Activated CD8-positive, alpha-beta memory T cell treated with anti-CD3 and anti-CD28 coated beads, Interleukin-2, amount 50 U/mL, for 4 hours (primary cell): ENCODE measurements around the gene DNAL4.

Experiments used
- DNase-seq: peaks from one replicate; pipeline ENCODE4 v3.0.0-alpha.2; 2020

The DNAL4 gene

GRCh38 chr22:38793721-38794466 is at the start of gene DNAL4:
Gene DNAL4, minus strand, starts transcription at chr22:38794143. Its CDS starts 11,412 bp downstream, at chr22:38782731.
- DNase-seq = peak; percentile 89

- peak; percentile 56 for DNase-seq
Measured at GRCh38 chr22:38843201-38843656, 49.3 kb upstream of the DNAL4 start.

GRCh38 chr22:38842512-38843200 is 48.7 kb upstream of the DNAL4 start:
- DNase-seq = no peak

- no peak for DNase-seq
Measured at GRCh38 chr22:38841635-38842034, 47.7 kb upstream of the DNAL4 start.

- no peak for DNase-seq
Measured at GRCh38 chr22:38841211-38841610, 47.3 kb upstream of the DNAL4 start.

- no peak for DNase-seq
Measured at GRCh38 chr22:38840129-38840528, 46.2 kb upstream of the DNAL4 start.

GRCh38 chr22:38839686-38840085 is 45.7 kb upstream of the DNAL4 start:
- DNase-seq = no peak

- no peak for DNase-seq
Measured at GRCh38 chr22:38837414-38837928, 43.5 kb upstream of the DNAL4 start.

GRCh38 chr22:38835888-38836301 is 42.0 kb upstream of the DNAL4 start:
- DNase-seq = no peak

- no peak for DNase-seq
Measured at GRCh38 chr22:38834991-38835390, 41.0 kb upstream of the DNAL4 start.

- no peak for DNase-seq
Measured at GRCh38 chr22:38834215-38834953, 40.4 kb upstream of the DNAL4 start.

GRCh38 chr22:38833061-38833460 is 39.1 kb upstream of the DNAL4 start:
- no peak for DNase-seq

GRCh38 chr22:38832005-38832978 is 38.3 kb upstream of the DNAL4 start:
- no peak for DNase-seq

GRCh38 chr22:38831166-38831945 is 37.4 kb upstream of the DNAL4 start:
- no peak for DNase-seq

- DNase-seq = no peak
Measured at GRCh38 chr22:38830845-38831108, 36.8 kb upstream of the DNAL4 start.

- no peak for DNase-seq
Measured at GRCh38 chr22:38830026-38830844, 36.3 kb upstream of the DNAL4 start.

GRCh38 chr22:38829485-38829884 is 35.5 kb upstream of the DNAL4 start:
- DNase-seq = no peak

GRCh38 chr22:38828616-38829205 is 34.8 kb upstream of the DNAL4 start:
- DNase-seq = no peak

- DNase-seq = no peak
Measured at GRCh38 chr22:38828191-38828590, 34.2 kb upstream of the DNAL4 start.

GRCh38 chr22:38827510-38827909 is 33.6 kb upstream of the DNAL4 start:
- DNase-seq = no peak
